GM19467 (cell line): Measurements from ENCODE around the gene TIMP1.

Experiments
- ATAC-seq: cut with Tn5 transposase; IDR thresholded peaks from one replicate; pipeline ENCODE4 v1.9.1; 2021; ENCODE audit warnings: mild to moderate bottlenecking, moderate library complexity; ENCODE audit not compliant: unreplicated experiment

TIMP1 gene

GRCh38 chrX:47581731-47582647 lies at the start of gene TIMP1:
TSS of gene TIMP1 (plus strand) at chrX:47582436. CDS start at chrX:47583416, 980 bp downstream.
- peak; percentile 81 for ATAC-seq

GRCh38 chrX:47539860-47540259 lies 42.4 kb upstream of the TIMP1 start:
- no peak for ATAC-seq

GRCh38 chrX:47540754-47541538 lies 41.3 kb upstream of the TIMP1 start:
- no peak for ATAC-seq

- ATAC-seq = no peak
Measured at GRCh38 chrX:47543496-47543895, 38.7 kb upstream of the TIMP1 start.

- peak; percentile 93 for ATAC-seq
Measured at GRCh38 chrX:47556045-47556623, 26.1 kb upstream of the TIMP1 start.

- ATAC-seq = no peak
Measured at GRCh38 chrX:47558436-47558835, 23.8 kb upstream of the TIMP1 start.

GRCh38 chrX:47560179-47560933 lies 21.9 kb upstream of the TIMP1 start:
- no peak for ATAC-seq

GRCh38 chrX:47560934-47561658 lies 21.1 kb upstream of the TIMP1 start, which contains the start of gene ARAF:
TSS of gene ARAF (plus strand) at chrX:47561205. CDS start at chrX:47562968, 1,763 bp downstream.
- ATAC-seq = peak; percentile 80

GRCh38 chrX:47561659-47562151 lies 20.5 kb upstream of the TIMP1 start:
- no peak for ATAC-seq

GRCh38 chrX:47562615-47563243 lies 19.5 kb upstream of the TIMP1 start:
- ATAC-seq = no peak

- ATAC-seq = no peak
Measured at GRCh38 chrX:47563801-47564315, 18.4 kb upstream of the TIMP1 start.

- ATAC-seq = no peak
Measured at GRCh38 chrX:47564438-47565085, 17.7 kb upstream of the TIMP1 start.

GRCh38 chrX:47566841-47567240 lies 15.4 kb upstream of the TIMP1 start:
- no peak for ATAC-seq

GRCh38 chrX:47568656-47569295 lies 13.5 kb upstream of the TIMP1 start:
- no peak for ATAC-seq

- no peak for ATAC-seq
Measured at GRCh38 chrX:47570794-47571193, 11.4 kb upstream of the TIMP1 start.

GRCh38 chrX:47571215-47571614 lies 11.0 kb upstream of the TIMP1 start:
- no peak for ATAC-seq

- no peak for ATAC-seq
Measured at GRCh38 chrX:47571896-47572295, 10.3 kb upstream of the TIMP1 start.

- ATAC-seq = no peak
Measured at GRCh38 chrX:47572773-47573340, 9.4 kb upstream of the TIMP1 start.
